NCI-H128 (cell line): Measurements from ENCODE around the gene DCXR.

ENCODE experiments used
- DNase-seq: peaks from one replicate; lab custom pipeline; 2025; ENCODE audit not compliant: unreplicated experiment; lab: John Stamatoyannopoulos, UW

The DCXR gene

GRCh38 chr17:82055023-82055964 is 17.8 kb upstream of the DCXR start:
- no peak for DNase-seq

GRCh38 chr17:82054351-82055022 is 17.0 kb upstream of the DCXR start:
- no peak for DNase-seq

GRCh38 chr17:82053556-82054263 is 16.2 kb upstream of the DCXR start:
- DNase-seq, result no peak

- DNase-seq, result no peak
Observed at GRCh38 chr17:82053130-82053529, 15.6 kb upstream of the DCXR start.

GRCh38 chr17:82052638-82053059 is 15.2 kb upstream of the DCXR start:
- no peak for DNase-seq

GRCh38 chr17:82051776-82052637 is 14.5 kb upstream of the DCXR start, which contains the start of the genes GPS1 and RFNG:
Gene GPS1 (plus strand): TSS chr17:82051898. CDS start chr17:82051932, 34 bp downstream.
Gene RFNG (minus strand): TSS chr17:82051811. CDS start chr17:82051766, 45 bp downstream.
- no peak for DNase-seq

- DNase-seq, result no peak
Observed at GRCh38 chr17:82050761-82051641, 13.5 kb upstream of the DCXR start.

- no peak for DNase-seq
Observed at GRCh38 chr17:82050152-82050760, 12.8 kb upstream of the DCXR start.

GRCh38 chr17:82049521-82049971 is 12.0 kb upstream of the DCXR start:
- no peak for DNase-seq

GRCh38 chr17:82049106-82049505 is 11.6 kb upstream of the DCXR start:
- DNase-seq, result no peak

- DNase-seq, result no peak
Observed at GRCh38 chr17:82048571-82048971, 11.1 kb upstream of the DCXR start.

GRCh38 chr17:82047914-82048570 is 10.5 kb upstream of the DCXR start:
- DNase-seq, result no peak

GRCh38 chr17:82047379-82047778 is 9.9 kb upstream of the DCXR start:
- no peak for DNase-seq

GRCh38 chr17:82046903-82047302 is 9.4 kb upstream of the DCXR start:
- DNase-seq, result no peak

- no peak for DNase-seq
Observed at GRCh38 chr17:82045936-82046484, 8.5 kb upstream of the DCXR start.

GRCh38 chr17:82043507-82043906 is 6.0 kb upstream of the DCXR start:
- DNase-seq, result no peak

GRCh38 chr17:82042649-82043048 is 5.2 kb upstream of the DCXR start:
- no peak for DNase-seq

GRCh38 chr17:82041144-82041814 is 3.8 kb upstream of the DCXR start:
- DNase-seq, result no peak
